Islet of Langerhans (tissue), 1 donor: ENCODE measurements around the gene PTPRT.

Experiments used
- FAIRE-seq: peaks from one replicate; lab custom pipeline; 2011; peaks lifted over from hg19 to GRCh38; lab: Jason Lieb, UNC

The PTPRT gene

GRCh38 chr20:42043921-42044320, 1145.8 kb downstream of the PTPRT start:
- FAIRE-seq, result no peak

GRCh38 chr20:42041000-42041565, 1148.6 kb downstream of the PTPRT start:
- FAIRE-seq, result no peak

DNA sequence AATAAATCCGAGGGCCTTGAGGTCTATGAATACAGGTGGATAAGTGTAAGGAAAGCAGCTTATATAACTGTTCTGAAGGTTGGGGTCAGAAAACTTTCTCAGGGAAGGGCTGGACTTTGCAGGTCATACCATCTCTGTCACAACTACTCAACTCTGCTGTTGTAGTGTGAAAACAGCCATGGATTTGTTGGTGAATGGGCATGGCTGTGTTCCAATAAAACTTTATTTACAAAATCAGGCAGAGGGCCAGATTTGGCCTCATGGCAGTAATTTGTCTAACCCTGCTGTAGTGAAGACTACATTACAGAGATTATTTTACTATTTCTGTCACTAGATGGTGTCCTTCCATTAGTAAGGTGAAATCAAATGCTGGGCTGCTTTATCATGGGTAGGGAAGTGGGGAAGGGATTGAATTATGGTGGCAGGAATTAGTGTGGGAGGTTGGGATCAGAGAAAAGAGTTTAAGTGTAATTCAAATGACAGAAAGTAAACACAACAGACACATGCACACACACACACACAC, 1161.9 kb downstream of the PTPRT start:
- peak; percentile 30 for FAIRE-seq

DNA sequence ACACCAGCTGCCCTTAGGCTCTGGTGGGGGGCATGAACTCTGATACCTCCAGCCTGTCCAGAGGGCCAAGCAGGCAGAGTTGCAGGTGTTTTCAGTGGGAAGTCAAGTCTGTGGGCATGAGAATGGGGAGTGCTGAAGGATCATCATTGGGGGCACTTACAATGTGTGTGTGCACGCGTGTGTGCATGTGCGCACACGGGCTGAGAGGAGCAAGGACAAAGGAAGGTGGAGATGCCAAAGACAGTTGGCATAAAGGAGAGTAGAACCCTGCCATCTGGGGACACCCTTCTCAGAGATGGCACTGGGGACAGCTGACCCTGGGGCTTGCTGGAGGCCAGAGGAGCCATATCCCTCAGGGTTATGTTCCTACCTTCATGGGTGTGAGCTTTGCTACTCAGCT, 1163.1 kb downstream of the PTPRT start:
- FAIRE-seq, result no peak

DNA sequence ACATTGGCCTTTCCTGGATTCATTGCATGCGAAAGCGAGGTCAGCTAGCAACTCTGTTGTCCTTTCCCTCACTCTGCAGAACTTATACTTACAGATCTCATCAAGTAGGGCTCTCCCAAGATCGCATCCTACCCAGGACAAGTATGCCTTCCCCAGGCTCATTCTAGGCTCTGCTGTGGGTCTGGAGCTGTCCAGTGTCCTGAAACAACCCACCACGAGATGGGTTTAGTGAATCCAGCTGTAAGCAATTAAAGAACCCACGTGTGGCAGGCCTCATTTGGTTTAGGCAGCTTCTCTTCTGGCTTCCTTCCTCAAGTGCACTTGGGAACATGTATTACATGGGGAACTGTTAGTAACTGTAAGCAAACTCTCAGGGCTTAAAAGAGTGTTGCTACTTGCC, 1165.1 kb downstream of the PTPRT start:
- no peak for FAIRE-seq
